Panc1 (cell line): ENCODE data around the gene HINT2. TPM values are rescaled to one million over a fixed set of nuclear protein-coding genes. Genes with fewer than 3 reads are reported as not detected.

Experiments
- ATAC-seq: fragments of 200-7000 bp; cut with Tn5 transposase; 2 replicates; pipeline ENCODE4 v1.9.1; 2020; ENCODE audit warnings: mild to moderate bottlenecking, moderate library complexity
- BruUV-seq: library from RNA; stranded (reverse); fragments of 400-500 nt; replicated peaks from 2 replicates; lab custom pipeline; 2021; lab: Mats Ljungman, UMichigan
- CTCF ChIA-PET: fragments of 300-600 bp; sonication (Branson Sonifier 250); formaldehyde crosslinking; loops from one replicate; lab custom pipeline; 2022; ENCODE audit warnings: antibody characterized with exemption; lab: Charles Lee
- POLR2A ChIA-PET: fragments of 300-600 bp; sonication (Branson Sonifier 250); formaldehyde crosslinking; loops from one replicate; lab custom pipeline; 2022; ENCODE audit warnings: antibody characterized with exemption; lab: Charles Lee
- DNase-seq: peaks from one replicate; pipeline ENCODE4 v3.0.0-alpha.2; 2010; ENCODE audit warnings: low read depth, low spot score
- H3K27ac ChIP-seq: 2 replicates; pipeline ENCODE4 v1.5.1; 2011; ENCODE audit warnings: mild to moderate bottlenecking, low read length, inconsistent platforms
- H3K27me3 ChIP-seq: fragments of 200-500 bp; sonication (Bioruptor generic); 2 replicates; pipeline ENCODE4 v1.6.0; 2014; ENCODE audit warnings: low read length, inconsistent platforms; ENCODE audit not compliant: control insufficient read depth, insufficient read depth
- H3K36me3 ChIP-seq: fragments of 200-500 bp; sonication (Bioruptor generic); 2 replicates; pipeline ENCODE4 v1.5.1; 2014; ENCODE audit warnings: inconsistent platforms, mild to moderate bottlenecking, low read length, moderate library complexity; ENCODE audit not compliant: control insufficient read depth, insufficient read depth
- H3K4me1 ChIP-seq: 2 replicates; pipeline ENCODE4 v1.5.1; 2011; ENCODE audit warnings: inconsistent platforms, mild to moderate bottlenecking, low read length, moderate library complexity; ENCODE audit not compliant: control insufficient read depth, insufficient read depth
- H3K4me3 ChIP-seq, 2 experiments: 2 replicates each; pipeline ENCODE4 v1.5.1; 2011 to 2012; ENCODE audit warnings: low read depth in 2 of 2, low read length in 2 of 2, mild to moderate bottlenecking in 2 of 2, inconsistent platforms in 1 of 2, moderate library complexity in 1 of 2
- H3K9me3 ChIP-seq: fragments of 200-500 bp; sonication (Bioruptor generic); 2 replicates; pipeline ENCODE4 v1.5.1; 2014; ENCODE audit warnings: low read depth, mild to moderate bottlenecking, inconsistent platforms, low read length, moderate library complexity; ENCODE audit not compliant: control insufficient read depth, insufficient read depth
- CTCF ChIP-seq: fragments of 450-650 bp; IDR thresholded peaks from 2 replicates; pipeline ENCODE4 v1.5.1; 2017; ENCODE audit warnings: mild to moderate bottlenecking
- POLR2AphosphoS5 ChIP-seq: IDR thresholded peaks from 2 replicates; pipeline ENCODE4 v1.6.1; 2012; ENCODE audit warnings: mild to moderate bottlenecking, low read depth, low read length, moderate library complexity
- REST ChIP-seq, 2 experiments: IDR thresholded peaks; 2 replicates each; pipeline ENCODE4 v1.6.1; 2011 to 2012; ENCODE audit warnings: low read depth in 2 of 2, control low read depth in 1 of 2, low read length in 1 of 2, mild to moderate bottlenecking in 1 of 2, moderate library complexity in 1 of 2; ENCODE audit not compliant: insufficient read depth in 1 of 2
- SIN3A ChIP-seq: IDR thresholded peaks from 2 replicates; pipeline ENCODE4 v1.6.1; 2012; ENCODE audit warnings: low read depth, mild to moderate bottlenecking, low read length, moderate library complexity, borderline replicate concordance; ENCODE audit not compliant: insufficient read depth
- TCF7L2 ChIP-seq: IDR thresholded peaks from 2 replicates; pipeline ENCODE4 v1.6.1; 2011; ENCODE audit warnings: mild to moderate bottlenecking, low read depth, low read length, inconsistent platforms
- in situ Hi-C: cut with HindIII; loops from 2 replicates; pipeline ENCODE4 v1.10.0; 2016; ENCODE audit warnings: low sequenced_read_pairs, low pct_unique_long_range_greater_than_20kb
- intact Hi-C: fragments of 100-400 bp; cut with micrococcal nuclease; formaldehyde crosslinking; loops from one replicate; pipeline ENCODE4 v1.10.0; 2022; ENCODE audit not compliant: unreplicated experiment
- total RNA-seq: library from RNA; stranded (reverse); gene quantifications from one replicate; pipeline ENCODE4 v1.2.1, GENCODE V29; 2021; ENCODE audit not compliant: unreplicated experiment

The HINT2 gene
- total RNA-seq, 1 experiment from 2014 or later = 75.6 TPM

GRCh38 chr9:35845824-35846771 lies 31.3 kb upstream of the HINT2 start:
- Histone ChIP-seq H3K36me3 (no peaks in the 10 kb centered on the region), H3K27ac (no peak overlapping the region), H3K4me3 (no peak overlapping the region), H3K27me3 (no peaks in the 10 kb centered on the region), H3K9me3 (no peaks in the 10 kb centered on the region), H3K4me1 (no peaks in the 10 kb centered on the region; the same call in 1 of the 2 replicates)
- ATAC-seq (no peak), DNase-seq (no peak)
- POLR2A ChIA-PET = no interaction called here
- CTCF ChIA-PET = interaction anchor here (0.7 kb wide), 1 partner anchor 73 kb away, joined by 3 read pairs; no protein-coding TSS in a partner anchor
- TF ChIP-seq TCF7L2 (no peak), POLR2AphosphoS5 (no peak), REST (IDR thresholded peaks at IDR 0.05; ENCODE audit: insufficient read depth in 1 of 2, low read depth in 2 of 2, low read length in 1 of 2) (no peak), CTCF (no peak), SIN3A (no peak)
- BruUV-seq = no TSS peak
- intact Hi-C loops (no loop called here), in situ Hi-C loops (no loop called here)

- Histone ChIP-seq H3K27ac (no peak overlapping the region), H3K27me3 (no peaks in the 10 kb centered on the region), H3K36me3 (no peaks in the 10 kb centered on the region), H3K9me3 (no peaks in the 10 kb centered on the region), H3K4me1 (no peaks in the 10 kb centered on the region; the same call in 1 of the 2 replicates), H3K4me3 (no peak overlapping the region)
- ChIA-PET POLR2A (no interaction called here), CTCF (no interaction called here)
- no TSS peak for BruUV-seq
- TF ChIP-seq REST (IDR thresholded peaks at IDR 0.05; ENCODE audit: insufficient read depth in 1 of 2, low read depth in 2 of 2, low read length in 1 of 2) (no peak), CTCF (no peak), POLR2AphosphoS5 (no peak), TCF7L2 (no peak), SIN3A (no peak)
- ATAC-seq = no peak
- no peak for DNase-seq
- in situ Hi-C loops = no loop called here
- intact Hi-C loops = no loop called here
Observed at GRCh38 chr9:35844628-35845270, 29.9 kb upstream of the HINT2 start.
